Sigmoid colon (tissue), 4 donors: ENCODE results near the gene SLA2.

ENCODE experiments used
- CTCF ChIP-seq, 4 experiments: fragments of 450-650 bp in 3 of 4; fragments of 200-600 bp in 1 of 4; IDR thresholded peaks; one replicate each; pipeline ENCODE4 v1.5.1; 2016 to 2019; ENCODE audit warnings: antibody characterized with exemption in 4 of 4, mild to moderate bottlenecking in 3 of 4, moderate library complexity in 2 of 4
- POLR2A ChIP-seq, 2 donors: fragments of 450-650 bp; IDR thresholded peaks; one replicate each; pipeline ENCODE4 v1.6.1; 2016; ENCODE audit warnings: antibody characterized with exemption in 2 of 2, mild to moderate bottlenecking in 2 of 2, moderate library complexity in 2 of 2
- POLR2AphosphoS5 ChIP-seq, 4 donors: sonication (generic); formaldehyde crosslinking; IDR thresholded peaks; one replicate each; pipeline ENCODE4 v1.6.1; 2017; ENCODE audit warnings: antibody characterized with exemption in 4 of 4

DNA sequence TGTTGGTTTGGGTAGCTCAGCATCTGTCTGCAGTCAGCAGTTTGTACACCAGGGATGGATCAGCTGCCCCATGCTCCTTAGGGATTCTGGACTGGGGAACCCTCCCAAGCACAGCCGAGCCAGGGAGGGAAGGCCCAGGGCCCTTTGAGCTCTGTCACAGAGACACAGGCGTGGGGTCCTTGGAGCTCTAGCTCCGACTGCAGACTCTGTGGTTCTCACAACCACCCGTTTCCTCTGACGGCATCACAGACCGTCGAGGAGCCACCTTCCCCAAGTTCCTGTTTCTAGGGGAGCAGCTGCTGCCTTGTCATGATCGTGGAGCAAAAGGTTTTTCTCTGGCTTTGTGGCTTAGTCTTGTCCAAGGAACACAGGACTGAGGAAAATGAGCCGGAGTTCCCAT lies at the start of gene SLA2:
- TF ChIP-seq CTCF (IDR thresholded peaks at IDR 0.05) = no peak
- no peak for TF ChIP-seq POLR2A (IDR thresholded peaks at IDR 0.05)
- TF ChIP-seq POLR2AphosphoS5 (IDR thresholded peaks at IDR 0.05) = no peak
